ENCODE results near the gene THADA.

- no peak for TF ChIP-seq YY1 (IDR thresholded peaks at IDR 0.05; ENCODE audit: insufficient read depth, insufficient read length)
- no peak for TF ChIP-seq SUZ12 (IDR thresholded peaks at IDR 0.05; ENCODE audit: extremely low read depth, insufficient read depth, insufficient read length)
- no peak for TF ChIP-seq ZNF274 (IDR thresholded peaks at IDR 0.05; ENCODE audit: low read depth, low read length)
Measured at GRCh38 chr2:43594875-43595274, 963 bp downstream of the THADA start.

Measured in NT2/D1 (cell line).